ENCODE data around the gene MYO1E. TPM values are rescaled to one million over a fixed set of nuclear protein-coding genes. Genes with fewer than 3 reads are reported as not detected.
"Not testable (repeated sequence)": the region's sequence is repeated elsewhere in the genome, so short reads cannot be mapped to it uniquely, and the experiment has no call there.

Gene MYO1E
- total RNA-seq, 2 donors from 2014 or later = 331 to 397 TPM

DNA sequence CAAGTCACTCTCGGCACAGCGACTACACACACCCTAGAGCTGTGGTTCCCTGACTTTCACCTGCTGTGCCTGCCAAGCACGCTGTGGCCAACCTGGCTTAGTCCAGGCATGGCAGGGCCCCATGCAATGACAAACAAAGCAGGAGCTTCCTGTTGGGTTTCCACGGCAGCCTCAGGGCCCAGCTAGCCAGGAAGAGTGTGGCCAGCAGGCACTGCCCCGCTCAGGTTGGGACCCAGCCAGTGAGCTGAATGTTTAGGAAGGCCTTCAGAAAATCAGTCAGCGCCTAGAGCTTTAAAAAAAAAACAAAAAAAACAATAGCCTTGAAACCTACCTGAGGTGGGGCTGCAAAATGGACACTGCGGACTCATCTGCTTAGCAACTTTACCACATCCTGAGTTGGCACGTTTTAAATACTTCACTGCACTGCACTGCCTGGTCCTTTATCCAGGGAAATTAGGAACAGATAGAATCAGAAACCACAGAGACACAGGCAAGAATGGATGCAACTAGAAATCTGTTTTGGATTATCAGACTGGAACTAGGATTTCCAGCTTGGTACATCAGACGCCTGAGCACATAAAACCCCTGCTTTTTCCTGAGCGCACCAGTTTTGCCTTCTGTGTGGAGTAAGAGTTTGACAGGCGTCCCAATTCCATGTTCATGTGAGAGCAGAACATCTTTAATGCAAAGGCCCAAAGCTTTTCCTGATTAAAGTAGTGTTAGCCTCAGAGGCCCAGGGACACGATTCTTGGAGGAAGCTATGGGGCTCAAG lies 202.2 kb downstream of the MYO1E start:
- DNase-seq = peak in 1 of 2 donors; percentile 24
- intact Hi-C loops (cut with DNase I, micrococcal nuclease) = loop anchor here in 1 of 2 donors (10.0 kb wide), 1 partner anchor 324 kb away; no protein-coding TSS in a partner anchor
- ATAC-seq = peak; percentile 43

DNA sequence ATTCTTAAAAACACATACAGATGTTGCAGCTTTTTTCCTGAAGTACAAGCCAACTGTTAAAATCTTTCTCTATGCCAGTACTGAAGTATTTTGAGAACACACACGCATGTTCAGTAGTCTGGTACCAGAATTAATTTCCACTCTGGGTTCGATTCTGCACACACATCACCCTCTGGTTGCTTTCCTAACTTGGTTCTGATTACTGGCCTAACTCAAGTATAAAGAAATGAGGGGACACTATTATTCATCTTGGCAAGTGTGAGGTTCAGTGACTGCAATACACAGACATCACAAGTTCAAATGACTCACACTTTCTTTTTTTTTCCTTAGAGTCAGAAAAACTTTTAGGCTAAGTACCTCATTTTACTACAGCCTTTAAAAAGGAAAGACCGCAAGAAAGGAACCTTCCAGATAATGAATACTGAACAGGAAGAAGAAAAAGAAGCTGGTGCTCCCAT lies 203.4 kb downstream of the MYO1E start:
- DNase-seq (no peak), ATAC-seq (no peak)

DNA sequence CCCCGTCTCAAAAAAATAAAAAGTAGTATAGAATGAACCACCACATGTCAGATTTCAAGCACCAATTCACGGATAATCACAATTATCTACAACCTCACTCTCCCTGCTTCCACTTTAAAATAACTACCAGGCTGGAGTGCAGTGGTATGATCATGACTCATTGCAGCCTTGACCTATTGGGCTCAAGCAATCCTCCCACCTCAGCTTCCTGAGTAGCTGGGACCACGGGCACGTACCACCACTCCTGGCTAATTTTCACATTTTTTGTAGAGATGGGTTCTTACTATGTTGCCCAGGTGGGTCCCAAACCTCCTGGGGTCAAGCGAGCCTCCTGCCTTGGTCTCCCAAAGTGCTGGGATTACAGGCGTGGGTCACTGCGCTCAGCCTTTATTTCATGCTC lies 204.1 kb downstream of the MYO1E start:
- ATAC-seq (no peak), DNase-seq (no peak)
- intact Hi-C loops (cut with DNase I, micrococcal nuclease) = no loop called here

More for the DNA sequence above, 203.4 kb downstream of the MYO1E start:
- intact Hi-C loops (cut with DNase I, micrococcal nuclease) = no loop called here

DNA sequence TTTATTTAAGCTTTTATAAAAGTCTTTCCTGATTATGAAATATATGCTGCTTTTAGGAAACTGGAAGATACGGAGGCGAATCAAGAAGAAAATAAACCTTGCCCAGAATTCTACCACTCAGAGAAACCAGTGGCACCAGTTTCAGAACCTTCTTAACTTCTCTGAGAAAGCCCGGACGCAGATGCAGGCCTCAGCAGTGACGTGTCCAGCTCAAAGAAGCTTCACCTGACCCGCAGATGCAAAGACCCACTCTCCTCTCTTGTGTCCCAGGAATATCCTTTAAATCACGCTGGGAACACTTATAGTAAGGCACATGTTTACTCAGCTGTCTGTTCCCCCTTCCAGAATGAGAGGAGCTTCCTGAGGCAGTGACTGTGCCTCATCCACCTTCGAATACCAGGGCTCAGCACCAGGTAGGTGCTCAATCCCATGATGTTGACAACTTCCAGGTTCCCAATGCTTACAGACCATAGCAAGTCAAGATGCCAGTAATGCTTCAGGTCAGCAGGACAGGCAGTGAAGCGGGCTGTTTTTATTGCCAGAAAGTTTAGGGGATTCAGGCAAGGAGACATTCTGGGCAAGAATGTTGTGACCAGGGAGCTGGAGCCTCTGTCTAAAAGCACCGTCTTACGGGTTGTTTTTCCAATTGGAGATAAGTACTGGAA lies 205.9 kb downstream of the MYO1E start:
- no peak for ATAC-seq
- intact Hi-C loops (cut with DNase I, micrococcal nuclease) = no loop called here

DNA sequence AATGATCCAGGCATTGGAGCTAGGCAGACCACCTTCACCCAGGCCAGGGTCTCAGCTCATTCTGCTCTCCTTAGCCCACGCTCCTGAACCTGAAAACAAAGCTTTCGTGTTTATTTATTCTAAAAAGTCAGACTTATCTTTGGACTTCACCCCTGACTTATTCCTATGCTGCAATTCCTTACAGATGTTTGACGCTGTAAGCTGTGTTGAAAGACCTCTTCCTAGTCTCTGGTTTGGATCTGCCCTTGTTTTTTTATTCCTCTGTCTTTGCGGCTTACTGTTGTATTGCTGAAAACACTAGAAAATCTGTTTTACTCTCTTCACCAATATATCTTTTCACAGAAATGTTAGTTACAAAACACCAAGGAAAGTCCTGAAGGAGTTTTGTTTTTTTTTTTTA lies 206.5 kb downstream of the MYO1E start:
- ATAC-seq (no peak), DNase-seq (no peak)
- intact Hi-C loops (cut with DNase I, micrococcal nuclease) = no loop called here

More for the DNA sequence above, 205.9 kb downstream of the MYO1E start:
- no peak for DNase-seq

DNA sequence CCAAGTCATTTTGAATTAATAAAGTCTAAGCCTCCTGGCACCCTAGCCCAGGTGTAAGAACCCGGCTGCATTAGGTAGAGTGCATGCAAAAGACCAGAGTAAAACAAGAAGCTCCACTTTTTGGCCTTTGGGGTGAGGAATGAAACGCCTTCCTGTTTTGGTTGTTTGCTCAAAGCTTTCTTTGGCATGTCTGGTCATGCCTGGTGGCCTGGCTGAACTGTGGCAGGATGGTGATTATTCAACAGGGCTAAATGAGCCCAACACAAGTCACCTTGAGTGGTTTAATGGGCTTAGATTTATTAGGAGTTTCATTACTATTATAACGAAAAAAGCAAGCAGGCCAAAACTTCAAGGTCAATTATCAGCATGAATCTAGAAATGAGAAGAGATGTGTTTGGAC lies 206.9 kb downstream of the MYO1E start:
- DNase-seq = no peak
- intact Hi-C loops (cut with DNase I, micrococcal nuclease) = no loop called here
- no peak for ATAC-seq

DNA sequence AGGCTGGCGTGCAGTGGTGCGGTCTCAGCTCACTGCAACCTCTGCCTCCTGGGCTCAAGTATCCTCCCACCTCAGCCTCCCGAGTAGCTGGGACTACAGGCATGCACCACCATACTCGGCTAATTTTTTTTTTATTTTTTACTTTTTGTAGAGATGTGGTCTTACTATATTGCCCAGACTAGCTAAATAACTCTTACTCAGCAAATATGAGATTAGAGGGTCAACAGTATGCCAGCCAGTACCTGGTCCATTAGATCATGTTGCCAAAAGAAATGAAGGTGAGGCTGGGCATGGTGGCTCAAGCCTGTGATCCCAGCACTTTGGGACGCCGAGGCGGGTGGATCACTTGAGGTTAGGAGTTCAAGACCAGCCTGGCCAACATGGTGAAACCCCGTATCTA lies 210.6 kb downstream of the MYO1E start:
- intact Hi-C loops (cut with DNase I, micrococcal nuclease); ATAC-seq; DNase-seq: not testable (repeated sequence)

DNA sequence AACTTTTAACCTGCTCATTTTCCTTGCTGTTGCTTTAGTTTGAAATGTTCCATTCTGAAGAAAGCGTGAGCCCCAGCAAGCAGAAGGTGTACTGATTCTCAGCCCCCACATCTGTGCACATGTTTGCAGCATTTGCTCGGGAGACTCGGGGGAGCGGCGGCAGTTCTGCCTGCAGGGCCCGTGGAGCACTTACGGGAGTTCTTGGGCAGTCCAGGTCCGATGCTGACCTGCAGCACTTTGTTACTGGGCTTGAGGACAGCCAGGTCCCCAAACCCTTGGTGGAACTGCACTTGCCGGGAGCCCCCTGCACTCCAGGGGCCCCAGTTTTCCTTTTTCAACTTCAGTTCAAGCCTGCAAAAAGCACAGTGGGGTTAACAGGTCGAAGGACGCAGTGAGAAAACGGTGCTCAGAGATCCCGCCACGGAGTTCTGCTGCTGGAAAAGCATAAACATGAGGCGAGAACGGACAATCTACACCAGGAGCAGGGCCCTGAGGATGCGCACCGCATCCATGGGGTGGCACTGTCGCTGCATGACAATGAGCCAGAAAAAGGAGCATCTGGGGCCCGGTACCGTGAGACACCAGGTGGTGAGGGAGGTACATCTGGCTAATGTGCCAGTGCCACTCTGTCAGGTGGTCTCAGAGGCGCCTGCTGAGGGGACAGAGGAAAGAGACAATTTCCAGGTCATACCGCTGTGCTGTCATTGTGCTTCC lies 211.6 kb downstream of the MYO1E start:
- intact Hi-C loops (cut with DNase I, micrococcal nuclease) = no loop called here
- ATAC-seq = peak; percentile 46
- no peak for DNase-seq

DNA sequence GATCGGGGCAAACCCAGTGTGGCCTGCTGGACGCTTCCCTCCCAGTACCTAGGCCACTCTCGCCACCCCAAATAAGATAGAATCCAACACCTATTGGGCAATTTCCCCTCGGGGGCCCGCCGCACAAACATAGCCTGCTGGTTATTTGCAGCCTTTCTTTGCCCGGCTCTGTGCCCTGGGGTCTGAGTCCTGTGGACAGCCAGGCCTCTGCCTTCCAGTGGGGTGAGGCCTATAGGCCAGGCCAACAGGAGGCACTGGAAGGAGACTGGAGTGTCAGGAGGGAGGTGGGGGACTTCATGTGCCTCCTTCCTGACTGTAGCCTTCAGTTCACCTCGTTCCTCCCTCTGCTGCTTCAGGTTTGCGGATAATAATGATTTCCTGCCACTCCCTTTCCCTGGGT lies 213.5 kb downstream of the MYO1E start:
- no peak for ATAC-seq

DNA sequence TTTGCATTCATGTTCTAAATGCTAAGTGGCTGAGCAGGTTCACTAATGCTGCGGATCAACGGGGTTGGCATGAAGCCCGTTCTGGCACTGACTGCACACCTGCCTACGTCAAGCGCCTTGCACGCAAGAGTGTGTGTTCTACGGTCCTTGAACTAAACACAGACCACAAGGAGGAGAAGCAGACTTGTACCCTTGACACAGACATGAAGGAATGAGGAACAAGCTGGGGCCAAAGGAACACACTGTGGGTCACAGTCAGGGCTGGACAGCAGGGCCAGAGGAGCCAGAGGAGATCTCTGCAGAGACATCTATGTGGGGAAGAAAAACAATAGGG lies 214.0 kb downstream of the MYO1E start:
- intact Hi-C loops (cut with DNase I, micrococcal nuclease) = no loop called here
- DNase-seq = no peak

More for the DNA sequence above, 213.5 kb downstream of the MYO1E start:
- DNase-seq = no peak
- intact Hi-C loops (cut with DNase I, micrococcal nuclease) = no loop called here

DNA sequence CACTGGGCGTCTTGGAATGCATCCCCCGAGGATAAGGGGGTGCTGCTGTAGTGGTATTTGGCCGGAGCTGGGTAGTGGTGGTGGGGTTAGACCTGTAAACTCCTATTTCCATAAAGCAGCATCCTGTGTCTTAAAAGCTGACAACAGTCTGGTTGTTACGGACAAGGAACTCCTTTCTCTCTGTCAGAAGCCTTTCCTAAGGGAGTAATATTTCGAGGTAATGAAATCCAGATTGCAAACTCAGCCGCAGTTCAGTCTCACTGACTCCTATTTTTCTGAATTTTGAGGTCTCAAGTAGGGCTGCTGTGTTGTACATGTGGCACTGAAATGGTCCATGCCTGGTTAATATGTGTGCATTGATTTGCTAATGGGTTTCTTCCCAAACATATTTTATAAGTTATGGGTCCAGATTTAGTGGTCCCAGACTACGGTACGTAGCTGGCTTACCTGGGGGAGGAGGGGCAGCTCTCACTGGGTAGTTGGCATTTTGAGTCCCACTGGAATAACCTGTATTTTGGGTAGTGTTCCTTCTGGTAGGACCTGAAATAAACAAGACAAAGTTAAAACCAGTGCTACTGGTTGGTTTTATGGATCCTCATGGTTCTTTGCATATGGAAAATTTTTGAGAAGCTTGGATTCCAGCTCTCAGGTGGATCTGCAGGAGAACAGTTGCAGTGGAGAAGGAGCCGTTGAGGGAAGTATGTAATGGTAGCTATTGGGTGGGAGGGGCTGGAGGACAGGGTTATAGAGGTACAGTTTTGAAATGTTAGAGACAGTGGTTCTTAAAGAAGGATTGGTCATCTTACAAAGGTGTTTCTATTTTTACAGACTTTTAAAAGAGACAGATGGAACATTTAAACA lies 214.6 kb downstream of the MYO1E start:
- DNase-seq = no peak
- intact Hi-C loops (cut with DNase I, micrococcal nuclease) = no loop called here
- ATAC-seq = no peak

More for the DNA sequence above, 214.0 kb downstream of the MYO1E start:
- ATAC-seq = no peak

DNA sequence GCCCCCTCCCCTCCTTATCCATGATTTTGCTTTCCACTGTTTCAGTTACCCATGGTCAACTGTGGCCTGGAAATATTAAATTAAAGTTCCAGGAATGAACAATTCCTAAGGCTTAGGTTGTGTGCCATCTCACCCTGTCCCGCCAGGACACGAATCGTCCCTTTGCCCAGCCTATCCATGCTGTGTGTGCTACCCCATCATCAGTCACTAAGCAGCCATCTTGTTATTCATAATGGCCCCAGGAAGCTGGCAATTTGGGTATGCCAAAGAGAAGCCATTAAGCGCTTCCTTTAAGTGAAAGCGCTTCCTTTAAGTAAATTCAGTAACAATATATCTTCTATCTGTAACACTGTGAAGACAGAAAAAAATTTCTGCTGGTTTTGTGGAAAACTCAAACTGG lies 215.3 kb downstream of the MYO1E start:
- no peak for DNase-seq
- no peak for ATAC-seq
- intact Hi-C loops (cut with DNase I, micrococcal nuclease) = no loop called here

DNA sequence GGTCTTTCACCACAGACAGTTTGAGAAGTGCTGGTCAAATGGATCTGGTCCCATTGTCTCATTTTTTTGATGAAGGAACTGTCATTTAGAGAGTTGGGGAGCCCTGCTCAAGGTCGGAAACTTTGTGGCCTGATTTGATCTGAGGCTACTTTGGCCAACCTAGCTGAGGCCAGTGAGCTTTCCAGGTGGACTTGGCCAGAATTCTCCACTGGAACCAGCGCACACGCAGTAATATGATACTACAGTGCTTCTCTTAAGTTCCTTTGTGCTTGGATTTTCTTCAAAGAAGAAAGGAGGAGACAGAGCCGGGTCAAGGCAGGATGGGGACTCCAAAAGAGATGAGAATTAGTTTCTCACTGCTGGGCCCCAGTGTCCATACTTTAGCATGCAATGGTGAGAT lies 217.2 kb downstream of the MYO1E start:
- no peak for ATAC-seq
- intact Hi-C loops (cut with DNase I, micrococcal nuclease) = no loop called here
- no peak for DNase-seq

DNA sequence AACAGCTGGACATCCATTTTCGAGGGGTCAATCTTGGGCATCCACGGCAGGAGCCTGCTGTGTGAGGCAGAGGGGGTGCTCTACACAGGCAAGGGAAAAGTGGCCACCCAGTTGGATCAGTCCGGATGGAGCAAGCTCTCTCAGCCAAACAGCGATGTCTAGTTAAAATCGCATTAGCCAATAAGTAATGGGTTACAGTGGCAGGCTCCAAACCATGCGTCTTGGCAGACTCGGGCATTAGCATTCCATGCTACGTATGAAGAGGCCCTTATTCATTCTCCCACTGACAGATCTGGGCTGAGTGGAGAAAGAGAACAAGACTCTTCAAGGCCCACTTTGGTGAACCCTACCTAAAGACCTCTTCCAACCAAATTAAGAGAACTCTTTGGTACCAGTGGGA lies 218.4 kb downstream of the MYO1E start:
- DNase-seq = no peak
- intact Hi-C loops (cut with DNase I, micrococcal nuclease) = no loop called here
- ATAC-seq = no peak

DNA sequence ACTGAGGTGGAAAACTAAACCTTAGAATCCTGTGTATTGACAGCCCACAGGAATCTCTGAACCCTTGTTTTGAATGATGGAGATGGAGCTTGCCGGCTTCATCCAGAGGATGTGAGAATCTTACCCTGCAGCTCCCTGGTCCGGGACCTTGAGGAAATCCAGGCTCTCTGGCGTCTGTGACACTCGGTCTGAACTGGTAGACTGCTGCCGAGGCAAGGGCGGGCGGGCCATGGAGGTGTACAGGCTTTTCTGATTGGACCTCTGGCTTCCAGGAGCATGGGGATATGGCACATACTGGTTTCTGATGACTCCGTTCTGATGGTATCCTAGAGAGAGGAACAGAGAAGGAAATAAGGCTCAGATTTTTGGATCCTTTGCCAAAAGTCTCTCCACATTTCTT lies 219.2 kb downstream of the MYO1E start:
- intact Hi-C loops (cut with DNase I, micrococcal nuclease) = no loop called here
- DNase-seq (no peak), ATAC-seq (no peak)

DNA sequence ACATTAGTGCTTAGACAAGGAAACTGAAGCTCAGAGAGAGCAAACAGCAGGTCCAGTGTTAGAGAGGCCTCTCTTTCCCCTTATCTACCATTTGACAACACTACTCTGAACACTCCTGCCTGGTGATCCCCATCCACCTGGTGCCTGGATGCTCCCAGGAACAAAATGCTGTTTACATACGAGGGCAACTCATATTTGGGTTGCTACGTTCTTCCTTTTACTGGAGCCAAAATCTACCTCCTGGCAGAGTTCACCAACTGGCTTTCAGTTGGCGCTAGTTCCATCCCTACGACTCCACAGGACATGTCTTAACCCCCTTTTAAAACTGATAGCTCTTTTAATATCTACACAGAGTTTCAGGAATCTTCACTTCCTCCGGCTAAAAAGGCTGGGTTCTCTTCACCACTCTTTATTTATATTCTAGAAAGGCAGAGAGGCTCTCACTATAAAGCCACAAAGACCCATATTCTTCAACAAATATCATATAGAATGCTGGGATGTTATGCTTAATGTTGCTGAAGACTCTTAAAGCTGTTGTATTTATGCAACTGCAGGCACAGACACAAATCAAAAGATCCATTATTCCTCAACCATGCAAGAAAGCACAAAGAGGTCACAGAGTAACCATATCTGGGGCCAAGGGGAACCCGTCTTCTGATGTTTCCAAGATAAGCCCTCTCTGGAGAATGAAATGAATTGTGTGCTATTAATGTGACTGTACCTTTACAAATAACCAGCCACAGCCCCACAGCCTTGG lies 219.8 kb downstream of the MYO1E start:
- intact Hi-C loops (cut with DNase I, micrococcal nuclease) = no loop called here
- ATAC-seq (no peak), DNase-seq (no peak)

DNA sequence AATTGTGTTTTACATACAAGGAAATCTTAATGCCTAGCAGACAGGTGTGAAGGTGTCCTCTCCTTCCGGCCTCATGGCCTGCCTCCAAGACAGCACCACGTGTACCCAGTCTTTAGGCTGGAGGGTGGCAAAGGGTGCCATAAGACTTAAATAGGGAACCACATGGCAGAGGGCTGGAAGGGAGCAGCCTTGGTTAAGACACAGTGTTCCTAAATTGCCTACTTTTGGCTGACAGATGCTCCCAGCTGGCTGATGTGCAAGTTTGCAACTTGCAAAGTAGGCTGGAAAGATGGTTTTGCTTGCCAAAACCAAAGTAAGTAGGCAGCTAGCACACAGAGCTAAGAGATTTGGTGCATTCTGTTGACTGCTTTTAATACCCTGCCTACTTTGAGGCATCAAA lies 222.5 kb downstream of the MYO1E start:
- no peak for DNase-seq
- ATAC-seq = peak; percentile 22
- intact Hi-C loops (cut with DNase I, micrococcal nuclease) = no loop called here

DNA sequence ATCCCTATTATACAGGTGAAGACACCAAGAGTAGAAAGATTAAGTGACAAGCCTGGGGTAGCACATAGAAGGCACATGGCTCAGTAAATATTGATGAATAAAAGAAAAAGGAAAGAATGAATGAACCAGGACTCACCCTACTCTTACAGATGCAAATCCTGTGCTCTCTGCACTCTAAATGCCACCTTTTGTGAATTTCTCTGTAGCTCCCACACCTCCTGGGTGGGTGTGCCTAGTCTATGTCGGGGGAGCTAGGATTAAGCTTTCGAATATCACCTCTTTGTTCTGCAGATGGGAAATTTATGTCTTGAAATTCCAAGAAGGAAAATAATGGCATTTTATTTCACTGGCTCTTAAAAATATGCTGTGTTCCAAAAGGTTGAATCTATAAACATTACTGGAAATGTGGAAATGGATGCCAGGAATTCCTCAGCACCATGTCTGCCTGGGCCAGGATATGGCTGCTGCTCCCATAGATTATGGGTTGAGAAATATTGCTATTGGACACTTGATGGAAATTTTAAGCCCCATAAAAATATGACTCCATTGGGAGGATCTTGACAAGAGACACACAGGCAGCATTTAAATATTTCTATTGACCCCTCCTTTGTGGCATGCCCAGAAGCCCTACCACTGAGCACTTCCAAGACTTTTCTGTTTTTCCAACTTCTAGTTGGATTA lies 224.4 kb downstream of the MYO1E start:
- ATAC-seq = no peak
- intact Hi-C loops (cut with DNase I, micrococcal nuclease) = no loop called here
- DNase-seq = no peak

Measured in left colon (tissue), 2 donors.